Inflammatory macrophage treated with lipopolysaccharide for 1 hour (primary cell): ENCODE data around the gene LYSMD4.

ENCODE experiments used
- DNase-seq, 2 donors: peaks; one replicate each; pipeline ENCODE4 v3.0.0-alpha.2; 2020 to 2022

The LYSMD4 gene

DNA sequence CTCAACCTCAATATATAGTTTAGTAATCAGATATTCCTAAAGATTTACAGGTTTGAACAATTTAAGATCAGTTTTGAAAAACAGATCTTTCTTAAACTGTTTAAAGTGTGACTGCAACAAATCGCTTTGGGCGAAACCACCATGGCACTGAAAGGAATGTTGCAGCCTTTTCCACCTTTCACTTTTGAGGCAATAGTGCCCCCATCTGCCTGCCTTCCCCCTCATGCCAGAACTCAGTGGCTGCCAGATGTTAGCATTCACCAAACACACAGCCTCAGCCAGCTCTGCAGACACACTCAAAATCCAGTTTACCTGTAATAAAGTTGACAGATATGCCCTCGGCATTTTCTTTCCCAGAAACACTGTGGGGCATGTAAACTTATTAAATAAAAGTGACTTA, 3.3 kb downstream of the LYSMD4 start:
- DNase-seq = no peak

DNA sequence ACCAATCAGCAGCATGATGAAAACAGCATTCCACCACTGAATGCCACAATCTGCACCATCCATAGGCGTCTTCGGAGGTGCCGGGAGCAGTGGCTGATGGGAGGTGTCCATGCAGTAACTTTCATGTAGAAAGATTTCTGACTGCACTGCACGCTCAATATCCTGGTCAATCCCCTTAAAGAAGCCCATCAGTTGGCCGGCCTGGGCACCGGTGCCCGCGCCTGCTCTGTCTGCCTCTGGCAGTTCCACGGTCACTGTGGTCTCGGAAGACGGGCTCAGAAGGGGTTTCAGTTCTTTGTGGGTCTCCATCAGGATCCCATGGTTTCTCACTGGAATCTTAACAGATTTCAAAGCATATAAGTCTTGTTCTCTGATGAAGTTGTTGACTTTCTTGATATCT, 3.9 kb downstream of the LYSMD4 start:
- no peak for DNase-seq

DNA sequence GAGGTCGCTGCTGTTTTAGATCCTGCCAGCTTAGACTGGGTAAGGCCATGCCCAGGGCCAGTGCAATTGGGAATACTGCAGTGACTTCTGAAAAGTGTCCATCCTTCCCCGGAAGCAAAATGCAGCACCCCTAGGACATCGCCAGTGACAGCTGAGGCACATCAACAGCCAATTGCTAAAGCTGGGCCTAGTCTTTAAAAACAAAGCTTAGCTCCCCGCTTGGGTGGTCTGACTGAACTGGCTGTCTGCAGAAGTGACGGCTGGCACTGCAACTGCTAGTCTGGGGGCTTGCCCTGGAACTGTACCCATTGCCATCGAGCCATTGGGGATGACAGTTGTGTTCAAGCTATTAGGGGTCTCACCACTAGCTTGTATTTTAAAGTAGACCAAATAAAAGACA, 4.3 kb downstream of the LYSMD4 start:
- DNase-seq = no peak

DNA sequence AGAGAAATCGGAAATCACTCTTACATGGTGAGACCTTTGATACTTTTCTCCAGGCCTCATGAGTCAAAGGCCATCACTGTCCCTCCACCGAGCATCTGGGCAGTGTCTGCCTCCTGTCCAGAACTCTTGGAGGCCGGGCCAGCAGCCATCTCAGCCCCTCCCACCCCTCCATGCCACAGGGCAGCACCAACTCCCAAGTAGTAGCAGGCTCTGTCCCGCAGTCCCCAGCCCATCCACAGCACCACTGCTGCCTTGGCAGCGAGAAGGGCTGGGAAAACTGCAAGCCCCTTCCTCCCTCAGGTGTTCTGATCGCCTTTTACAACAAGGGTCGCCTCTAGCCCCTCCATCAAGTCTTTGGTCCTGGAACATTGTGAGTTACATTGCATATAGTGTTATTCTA, 5.5 kb downstream of the LYSMD4 start:
- DNase-seq = no peak

DNA sequence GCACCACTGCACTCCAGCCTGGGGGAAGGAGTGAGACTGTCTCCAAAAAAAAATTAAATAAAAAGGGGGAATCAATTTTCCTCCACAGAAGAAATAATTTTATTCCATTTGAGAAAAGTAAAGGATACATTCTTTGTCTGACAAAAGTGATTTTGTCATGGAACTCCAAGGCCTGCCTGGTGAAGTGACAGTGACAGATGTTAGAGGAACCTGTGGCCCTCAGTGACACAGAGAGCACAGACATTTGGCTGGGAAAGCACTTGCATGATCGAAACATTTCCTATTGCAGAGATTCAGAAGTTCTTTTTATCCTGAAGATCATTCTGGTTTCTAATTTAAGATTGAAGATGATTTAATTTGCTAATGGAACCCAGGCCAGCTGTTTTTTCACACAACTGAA, 5.9 kb downstream of the LYSMD4 start:
- no peak for DNase-seq

DNA sequence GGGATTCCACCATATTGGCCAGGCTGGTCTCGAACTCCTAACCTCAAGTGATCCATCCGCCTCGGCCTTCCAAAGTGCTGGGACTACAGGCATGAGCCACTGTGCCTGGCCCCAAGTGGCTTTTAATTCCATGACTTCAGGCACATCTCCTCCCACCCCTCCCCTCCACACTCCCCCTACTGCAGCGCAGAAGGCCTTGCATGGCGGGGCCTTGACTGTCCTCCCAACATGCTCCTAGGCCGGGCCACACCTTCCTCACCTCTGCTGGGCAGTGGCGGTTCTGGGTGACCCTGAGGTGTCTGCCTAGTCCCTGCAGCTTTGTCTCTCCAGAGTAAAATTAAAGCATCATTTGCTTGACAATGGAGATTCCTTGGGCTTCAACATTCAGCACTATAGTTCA, 6.9 kb downstream of the LYSMD4 start:
- no peak for DNase-seq

DNA sequence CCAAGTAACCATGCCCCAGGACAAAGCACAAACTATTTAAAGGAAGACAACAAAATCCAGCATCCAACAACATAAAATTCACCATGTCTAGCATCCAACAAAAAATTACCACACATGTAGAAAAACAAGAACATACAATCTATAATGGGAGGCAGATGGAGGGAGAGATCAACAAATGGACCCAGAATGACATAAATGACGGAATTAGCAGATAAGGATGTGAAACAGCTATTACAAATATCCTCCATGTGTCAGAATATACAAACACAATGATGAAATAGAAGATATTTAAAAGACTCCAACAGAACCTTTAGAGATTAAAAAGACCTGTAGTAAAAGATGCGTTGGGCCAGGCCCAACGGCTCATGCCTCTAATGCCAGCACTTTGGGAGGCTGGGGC, 10.8 kb downstream of the LYSMD4 start:
- no peak for DNase-seq

DNA sequence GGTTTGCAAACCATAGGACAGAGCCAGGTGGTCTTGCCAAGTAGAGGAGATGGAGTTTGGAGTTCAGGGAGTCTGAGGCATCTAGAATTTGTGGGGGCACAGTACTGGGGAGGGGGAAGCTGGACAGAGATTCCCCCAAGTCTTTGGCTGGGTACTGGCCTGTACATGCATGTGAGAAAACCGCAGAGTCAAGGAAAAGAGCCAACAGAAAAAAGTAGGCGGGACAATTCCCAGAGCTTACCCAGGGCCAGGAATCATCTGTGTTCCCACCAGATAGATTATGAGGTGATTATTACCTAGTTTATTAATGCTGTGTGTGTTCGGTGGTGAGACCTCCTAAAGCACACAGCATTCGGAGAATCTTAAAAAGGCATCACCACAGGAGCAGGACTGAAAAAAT, 11.3 kb downstream of the LYSMD4 start:
- no peak for DNase-seq

DNA sequence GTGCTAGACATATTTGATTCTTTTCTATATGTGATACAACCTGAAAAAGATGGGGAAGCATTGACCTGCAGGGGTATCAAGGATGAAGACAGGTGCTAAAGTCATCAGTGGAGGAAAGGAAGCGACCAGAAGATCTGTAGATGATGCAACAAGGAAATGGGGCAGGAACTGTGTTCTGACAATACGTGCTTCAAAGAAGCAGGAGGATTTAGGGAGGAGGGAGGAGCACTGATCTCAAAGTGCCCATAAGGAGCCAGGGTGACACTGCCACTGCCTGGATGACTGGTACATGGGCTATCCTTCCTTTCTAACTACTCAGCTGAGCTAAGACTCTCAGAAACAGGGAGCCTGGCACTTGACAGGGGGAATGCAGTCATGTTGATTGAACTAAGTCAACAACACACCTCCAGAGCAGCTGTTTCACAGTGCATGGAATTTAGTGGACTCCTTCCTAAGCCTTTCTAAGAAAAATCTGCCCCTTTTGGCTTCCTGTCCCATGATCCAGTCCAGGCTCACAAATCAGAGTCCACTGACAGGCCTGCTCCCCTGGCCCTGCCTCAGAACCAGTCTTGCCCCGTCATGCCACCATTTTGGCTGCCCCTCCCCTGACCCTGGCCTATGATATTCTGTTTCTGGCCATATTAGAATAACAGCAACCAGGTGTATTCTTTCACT, 12.0 kb downstream of the LYSMD4 start:
- no peak for DNase-seq

DNA sequence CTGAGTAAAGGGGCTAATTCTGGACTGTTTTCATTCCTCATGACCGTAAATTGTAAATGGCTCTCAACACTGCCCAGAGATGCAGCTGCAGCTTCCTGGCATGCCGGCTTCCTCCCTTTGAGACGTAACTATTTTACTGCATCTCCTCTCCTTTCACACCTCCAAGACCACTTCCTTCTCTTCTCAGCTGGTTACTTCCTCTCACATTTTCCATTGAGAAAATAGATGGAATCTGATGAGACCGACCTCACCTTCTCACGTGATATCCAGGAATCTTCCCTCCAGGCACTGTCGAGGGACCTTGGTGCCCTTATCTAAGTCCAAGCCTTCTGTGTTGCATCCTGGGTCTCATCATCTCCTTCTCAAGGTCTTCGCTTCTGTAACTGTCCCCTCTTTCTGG, 12.7 kb downstream of the LYSMD4 start:
- no peak for DNase-seq

DNA sequence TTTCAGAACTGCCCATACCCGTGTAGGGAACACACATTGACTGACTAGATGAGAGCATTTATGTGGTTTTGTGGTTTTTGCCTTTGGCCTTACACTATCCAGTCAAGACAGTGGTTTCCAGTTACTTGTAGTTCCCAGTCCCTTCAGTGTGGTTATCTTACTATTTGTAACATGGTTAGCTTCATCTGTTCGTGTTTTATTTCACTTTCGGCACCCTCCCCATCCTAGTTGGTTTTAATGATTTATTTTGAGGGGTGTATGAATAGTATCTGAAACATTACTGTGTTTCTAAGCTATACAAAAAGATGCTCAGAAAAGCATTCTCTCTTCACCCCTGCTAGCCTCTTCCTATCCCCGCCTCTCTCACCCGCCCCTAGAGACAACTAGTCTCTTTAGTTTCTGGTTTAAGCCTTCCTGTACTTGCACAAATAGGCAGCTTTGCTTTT, 14.1 kb downstream of the LYSMD4 start:
- DNase-seq = no peak

DNA sequence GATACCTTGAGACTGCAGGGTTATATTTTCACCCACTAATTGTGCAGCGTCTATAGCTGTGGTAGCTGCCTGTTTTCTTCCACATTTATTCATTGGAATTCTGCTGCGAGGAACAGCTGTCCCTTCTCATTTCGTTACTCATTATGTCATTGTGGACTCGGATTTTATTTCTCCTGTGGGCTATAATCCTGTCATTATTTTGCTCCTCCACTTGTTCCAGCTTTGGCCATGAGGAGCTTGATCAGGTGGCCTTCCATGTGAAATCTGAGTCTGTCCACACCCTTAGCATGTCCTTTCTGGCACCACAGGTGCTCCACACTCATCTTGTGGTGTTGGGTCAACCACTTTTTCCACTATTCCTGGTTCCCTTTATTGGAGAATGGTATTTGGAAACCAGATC, 14.8 kb downstream of the LYSMD4 start:
- no peak for DNase-seq

DNA sequence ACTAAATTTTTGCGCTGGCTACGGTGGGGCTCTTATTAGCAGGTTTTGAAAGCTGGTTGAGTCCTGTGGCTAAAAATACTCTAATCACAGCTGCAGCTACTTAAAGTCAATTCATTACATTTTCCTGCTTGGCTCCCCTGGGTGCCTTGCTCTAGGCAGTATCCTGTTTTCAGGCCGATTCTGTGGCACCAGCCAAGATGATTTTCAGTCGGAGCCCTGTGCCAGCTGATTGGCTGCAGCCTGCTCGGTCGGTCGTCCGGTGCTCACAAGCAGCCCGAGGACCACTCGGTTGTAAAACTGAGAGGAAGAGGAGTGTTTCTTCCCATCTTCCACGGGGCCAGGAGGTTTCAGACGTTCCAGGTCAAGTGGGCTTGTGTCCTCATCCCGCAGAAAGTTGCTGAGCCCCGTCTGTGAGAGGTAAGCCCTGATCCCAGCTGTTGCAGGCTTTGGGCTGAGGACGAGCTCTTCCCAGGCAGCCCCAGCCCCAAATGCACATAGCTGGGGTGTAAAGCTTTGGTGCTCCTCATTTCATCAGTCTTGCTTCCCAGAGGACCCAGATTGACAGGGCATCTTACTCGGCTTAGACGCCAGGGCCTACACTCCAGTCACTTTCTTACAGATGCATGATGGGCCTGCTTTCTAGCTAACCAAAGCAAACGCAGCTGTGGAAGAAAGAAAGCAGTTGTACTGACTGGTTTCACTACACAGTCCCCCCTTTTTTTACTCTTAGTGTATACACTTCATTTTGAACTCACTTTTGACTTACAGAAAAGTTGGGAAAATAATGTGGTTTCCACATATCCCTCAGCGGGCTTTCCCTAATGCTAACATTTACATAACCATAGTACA, 15.9 kb downstream of the LYSMD4 start:
- peak; percentile 20 to 31 for DNase-seq

DNA sequence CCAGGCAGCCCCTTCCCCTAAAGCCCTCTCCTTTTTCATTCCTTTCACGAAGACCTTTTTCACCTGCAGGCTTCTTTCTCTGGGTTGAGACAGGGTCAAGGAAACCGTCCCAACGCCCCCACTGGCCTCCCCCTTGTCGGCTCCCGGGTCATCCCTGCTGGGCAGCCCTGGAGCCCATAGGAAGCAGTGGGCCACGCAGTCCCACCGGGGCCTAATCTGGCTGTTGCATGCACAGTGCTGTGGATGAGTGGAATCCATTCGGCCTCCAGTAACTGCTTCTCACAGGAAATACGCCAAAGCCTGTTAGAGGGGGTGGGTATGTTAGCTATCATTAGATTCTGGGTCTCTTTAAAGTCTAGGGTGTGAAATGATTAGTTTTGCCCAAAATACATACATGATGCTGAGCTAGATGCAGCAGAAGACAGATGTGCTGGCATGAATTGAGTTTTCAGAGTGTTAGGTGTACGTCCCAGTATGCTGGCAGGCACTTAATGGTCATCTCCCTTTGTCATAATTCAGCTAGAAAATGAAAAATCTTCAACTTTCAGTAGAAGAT, 16.6 kb downstream of the LYSMD4 start:
- DNase-seq = no peak

DNA sequence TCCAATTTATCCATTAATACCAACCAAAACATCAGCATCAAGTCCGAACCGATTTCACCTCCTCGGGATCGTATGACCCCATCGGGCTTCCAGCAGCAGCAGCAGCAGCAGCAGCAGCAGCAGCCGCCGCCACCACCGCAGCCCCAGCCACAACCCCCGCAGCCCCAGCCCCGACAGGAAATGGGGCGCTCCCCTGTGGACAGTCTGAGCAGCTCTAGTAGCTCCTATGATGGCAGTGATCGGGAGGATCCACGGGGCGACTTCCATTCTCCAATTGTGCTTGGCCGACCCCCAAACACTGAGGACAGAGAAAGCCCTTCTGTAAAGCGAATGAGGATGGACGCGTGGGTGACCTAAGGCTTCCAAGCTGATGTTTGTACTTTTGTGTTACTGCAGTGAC, 20.8 kb downstream of the LYSMD4 start:
- no peak for DNase-seq

DNA sequence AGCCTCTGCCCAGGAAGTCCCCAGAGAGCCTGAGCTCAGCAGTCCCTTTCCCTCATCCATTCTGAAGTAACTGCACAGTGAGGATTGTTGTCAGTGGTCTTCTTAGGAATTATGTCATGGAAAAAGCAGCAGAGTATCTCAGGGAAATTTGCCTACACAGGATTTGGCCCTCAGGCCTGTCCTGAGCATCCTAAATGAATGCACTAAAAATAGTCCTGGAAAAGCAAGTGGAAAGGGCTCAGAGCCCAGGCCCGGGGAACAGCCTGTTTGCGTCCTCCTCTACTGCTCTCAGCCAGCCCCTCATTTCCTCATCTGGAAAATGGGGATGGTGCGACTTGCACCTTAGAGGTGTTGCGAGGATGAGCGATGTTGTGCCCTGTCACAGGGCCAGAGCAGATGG, 21.6 kb downstream of the LYSMD4 start:
- DNase-seq = no peak

DNA sequence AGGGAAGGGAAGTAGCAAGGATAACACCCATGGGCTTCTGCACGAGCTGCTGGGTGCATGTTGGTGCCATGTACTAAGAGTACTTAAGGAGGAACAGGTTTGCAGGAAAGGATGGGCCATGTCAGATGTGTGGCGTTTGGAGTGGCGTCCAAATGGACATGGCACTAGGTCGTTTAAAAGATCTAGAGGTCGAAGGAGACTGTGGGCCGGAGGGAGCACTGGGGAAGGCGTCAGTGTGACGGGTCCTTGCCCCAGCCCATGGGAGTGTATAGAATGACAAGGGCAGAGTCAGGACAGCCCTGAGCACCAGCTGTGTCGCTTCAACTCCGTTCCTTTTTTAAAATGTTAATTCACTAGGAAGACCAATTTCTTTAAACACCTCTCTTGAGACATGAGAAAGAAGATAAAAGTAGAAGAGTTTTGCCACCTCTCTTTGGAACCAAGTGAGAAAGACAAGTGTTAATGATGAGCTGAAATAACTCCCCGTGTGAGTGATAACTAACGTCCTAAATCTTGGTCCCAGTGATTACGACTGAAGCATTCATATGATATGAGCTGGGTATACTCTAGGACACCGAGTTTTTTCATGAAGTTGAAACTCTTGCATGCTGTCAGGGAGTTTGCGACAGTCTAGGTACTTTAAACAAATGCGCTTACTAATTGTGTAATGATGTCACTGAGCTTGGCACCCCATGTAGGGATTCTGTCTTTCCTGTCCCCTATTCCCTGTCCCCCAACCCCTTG, 23.8 kb downstream of the LYSMD4 start:
- no peak for DNase-seq

DNA sequence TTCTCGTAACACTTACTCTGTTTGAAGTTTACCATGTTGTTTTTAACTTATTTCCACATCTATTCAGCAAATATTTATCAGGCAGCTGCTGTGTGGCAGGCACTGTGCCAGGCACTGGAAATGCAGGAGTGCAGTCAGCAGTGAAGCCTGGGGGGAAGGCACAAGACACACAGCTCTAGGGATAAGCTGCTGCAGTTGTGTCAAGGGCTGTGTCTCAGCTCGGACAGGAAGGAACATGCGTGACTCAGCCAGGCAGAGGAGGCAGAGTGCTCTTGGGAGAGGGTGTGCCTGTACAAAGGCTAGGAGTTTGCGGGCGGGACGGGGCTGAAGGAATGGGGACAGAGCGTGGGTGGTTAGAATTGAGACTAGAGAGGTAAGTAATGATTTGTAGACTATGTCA, 24.7 kb downstream of the LYSMD4 start:
- peak; percentile 68 to 86 for DNase-seq

DNA sequence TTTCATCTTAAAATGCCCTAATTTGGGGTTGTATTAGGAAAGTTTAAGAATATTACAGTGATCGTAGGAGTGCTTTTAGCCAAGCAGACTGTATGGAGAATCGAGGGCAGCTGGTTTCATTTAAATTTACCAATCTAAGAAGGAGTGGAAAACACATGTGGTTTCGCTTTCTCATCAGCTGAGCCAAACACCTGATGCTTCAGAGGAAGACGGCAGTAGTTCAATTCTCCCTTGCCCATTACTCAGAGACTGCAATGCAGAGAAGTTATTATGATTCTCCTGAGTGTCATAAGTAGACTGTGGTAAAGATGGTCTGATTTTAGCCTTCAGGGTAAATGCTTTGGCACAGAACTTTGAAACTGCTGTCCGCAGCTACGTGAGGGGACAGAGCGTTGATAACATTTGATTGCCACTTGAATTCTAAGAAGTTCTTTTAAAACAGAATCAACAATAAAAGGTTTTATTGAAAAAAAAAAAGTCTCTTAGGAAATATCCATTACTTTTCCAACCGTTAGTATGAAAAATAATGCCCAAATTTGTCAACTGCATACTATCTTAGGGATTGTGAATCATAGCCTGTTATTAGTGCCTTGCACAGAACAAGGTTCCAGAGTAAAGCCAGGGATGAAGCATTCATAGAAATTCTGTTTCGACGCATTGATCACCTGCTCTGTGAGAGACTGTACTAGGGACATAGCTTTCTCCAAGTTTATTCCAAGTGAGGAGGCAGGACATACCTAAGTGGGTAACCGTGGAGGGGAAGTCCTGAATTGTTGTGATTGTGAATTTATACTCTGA, 25.6 kb downstream of the LYSMD4 start:
- DNase-seq = no peak

DNA sequence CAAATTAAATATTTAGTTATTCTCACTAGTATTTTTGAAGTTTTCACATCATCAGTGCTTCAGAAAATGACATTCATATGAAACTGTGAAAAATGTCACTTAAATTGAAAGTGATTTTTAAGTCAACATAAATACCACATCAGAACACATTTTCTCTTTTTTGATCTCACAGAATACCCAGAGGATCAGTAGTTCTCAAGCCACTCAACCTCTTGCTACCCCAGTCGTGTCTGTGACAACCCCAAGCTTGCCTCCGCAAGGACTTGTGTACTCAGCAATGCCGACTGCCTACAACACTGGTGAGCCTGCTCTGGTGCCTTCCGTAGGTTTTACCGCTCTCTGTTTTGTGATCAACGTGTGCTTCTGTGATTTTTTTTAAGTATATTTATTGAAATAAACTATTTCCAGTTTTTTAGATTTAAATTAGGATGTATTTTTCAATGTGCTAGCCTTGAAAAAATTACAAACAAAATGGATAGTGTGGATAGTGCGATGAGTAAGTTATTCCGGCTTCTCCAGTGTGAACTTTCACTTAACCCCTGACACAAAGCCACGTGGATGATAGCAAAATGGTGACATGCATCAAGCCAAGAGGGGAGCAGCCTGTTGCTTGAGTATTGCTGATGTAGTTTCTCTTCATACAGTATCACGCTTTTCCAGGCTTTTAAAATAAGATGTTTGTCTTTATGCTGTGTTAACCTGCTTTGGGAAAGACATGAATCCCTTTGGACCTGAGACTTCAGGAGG, 26.5 kb downstream of the LYSMD4 start:
- no peak for DNase-seq

DNA sequence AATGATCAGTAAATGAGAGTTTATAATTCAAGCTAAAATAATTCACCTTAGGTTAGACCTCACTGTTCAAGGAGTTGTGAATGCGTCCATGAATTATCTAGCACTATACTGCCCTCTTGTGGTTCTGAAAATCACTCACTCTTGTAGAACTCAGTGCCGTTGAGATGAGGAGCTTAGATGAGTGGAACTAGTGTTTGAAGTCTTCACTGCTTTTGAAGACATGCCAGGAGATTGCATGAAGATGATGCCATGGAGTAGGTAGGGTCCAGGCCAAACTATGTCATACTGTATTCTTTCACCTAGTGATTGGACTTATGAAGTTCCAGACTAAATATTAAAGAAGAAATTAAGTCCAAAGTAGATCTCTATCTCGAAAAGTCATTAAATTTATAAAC, 28.8 kb downstream of the LYSMD4 start:
- DNase-seq = peak; percentile 77 to 98
